HG03135 (cell line): ENCODE results near the gene CSF2RB.
"Not testable (repeated sequence)": the region's sequence is repeated elsewhere in the genome, so short reads cannot be mapped to it uniquely, and the experiment has no call there.

ENCODE experiments used
- ATAC-seq: cut with Tn5 transposase; IDR thresholded peaks from one replicate; pipeline ENCODE4 v1.9.1; 2021; ENCODE audit warnings: mild to moderate bottlenecking, moderate library complexity; ENCODE audit not compliant: unreplicated experiment

The CSF2RB gene

DNA sequence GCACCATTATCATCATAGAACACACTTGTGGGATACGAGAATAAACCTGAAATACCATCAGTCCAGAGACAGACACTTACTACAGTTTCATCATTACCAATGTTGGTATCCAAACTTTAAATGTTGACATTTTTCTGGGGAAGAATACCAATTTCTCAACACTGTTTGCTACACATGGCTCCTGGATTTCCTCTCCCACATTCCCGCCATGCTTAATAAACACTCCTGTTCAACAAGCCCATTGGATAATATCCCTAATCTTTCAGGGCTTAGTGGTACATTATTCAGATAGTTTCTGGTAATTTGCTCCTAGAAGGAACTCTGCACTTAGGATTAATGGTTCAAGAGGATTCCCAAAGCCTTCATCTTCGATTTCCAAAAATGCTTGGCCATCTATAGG, 48.2 kb downstream of the CSF2RB start:
- ATAC-seq: no peak

DNA sequence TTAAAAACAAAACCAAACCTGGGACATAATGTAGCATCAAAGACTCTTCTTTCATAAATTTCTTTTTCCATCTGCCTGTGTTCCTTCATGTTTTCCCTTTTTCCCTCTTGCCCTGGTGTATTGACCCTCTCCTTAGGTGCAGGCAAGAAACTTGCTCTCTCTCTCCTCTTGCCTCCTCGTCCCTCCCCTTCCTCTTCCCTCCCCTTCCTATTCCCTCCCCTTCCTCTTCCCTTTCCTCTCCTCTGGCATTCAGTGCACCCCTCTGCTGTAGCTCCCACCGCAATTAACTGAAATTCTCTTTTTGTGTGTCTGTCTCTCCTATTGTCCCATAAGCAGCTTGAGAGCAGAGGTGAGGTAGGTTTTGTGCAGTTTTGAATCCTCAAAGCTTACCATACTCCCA, 49.9 kb downstream of the CSF2RB start:
- ATAC-seq: no peak

DNA sequence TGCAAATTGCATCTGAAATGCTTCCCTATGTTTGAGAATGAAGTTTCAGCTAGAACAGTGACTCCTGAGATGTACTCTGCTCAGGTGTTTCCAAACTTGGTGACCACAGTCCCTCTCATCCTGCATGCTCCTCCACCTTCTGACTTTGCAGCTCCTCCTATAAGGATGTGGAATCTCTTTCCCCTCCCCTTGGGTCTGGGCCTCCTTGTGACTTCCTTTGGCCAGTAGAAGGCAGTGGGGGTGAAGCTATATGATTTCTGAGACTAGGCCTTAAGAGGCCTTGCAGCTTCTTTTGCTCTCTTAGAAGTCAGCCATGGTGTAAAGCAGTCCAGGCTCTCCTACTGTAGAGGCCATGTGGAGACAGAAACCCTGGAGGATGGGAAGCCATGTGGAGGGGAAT, 50.7 kb downstream of the CSF2RB start:
- ATAC-seq: no peak

DNA sequence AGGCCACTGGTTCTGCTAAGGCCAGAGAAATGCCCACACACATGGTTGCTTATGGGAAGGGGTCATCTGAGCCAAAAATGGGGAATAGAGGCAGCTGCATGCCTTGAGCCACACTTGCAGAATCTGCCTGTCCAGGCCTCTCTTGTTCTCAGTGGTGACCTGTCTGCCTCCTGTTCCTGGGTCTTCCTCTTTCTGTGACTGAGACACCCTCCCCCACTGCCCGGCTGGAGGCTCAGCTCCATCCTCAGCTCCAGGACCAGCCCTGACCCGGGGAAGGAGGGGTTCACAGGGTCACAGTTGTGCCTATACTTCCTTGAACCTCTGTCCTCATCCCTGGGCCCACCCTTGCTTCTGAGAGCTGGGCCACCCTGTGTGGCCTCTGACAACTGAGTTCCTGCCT, 52.3 kb downstream of the CSF2RB start:
- ATAC-seq: no peak

DNA sequence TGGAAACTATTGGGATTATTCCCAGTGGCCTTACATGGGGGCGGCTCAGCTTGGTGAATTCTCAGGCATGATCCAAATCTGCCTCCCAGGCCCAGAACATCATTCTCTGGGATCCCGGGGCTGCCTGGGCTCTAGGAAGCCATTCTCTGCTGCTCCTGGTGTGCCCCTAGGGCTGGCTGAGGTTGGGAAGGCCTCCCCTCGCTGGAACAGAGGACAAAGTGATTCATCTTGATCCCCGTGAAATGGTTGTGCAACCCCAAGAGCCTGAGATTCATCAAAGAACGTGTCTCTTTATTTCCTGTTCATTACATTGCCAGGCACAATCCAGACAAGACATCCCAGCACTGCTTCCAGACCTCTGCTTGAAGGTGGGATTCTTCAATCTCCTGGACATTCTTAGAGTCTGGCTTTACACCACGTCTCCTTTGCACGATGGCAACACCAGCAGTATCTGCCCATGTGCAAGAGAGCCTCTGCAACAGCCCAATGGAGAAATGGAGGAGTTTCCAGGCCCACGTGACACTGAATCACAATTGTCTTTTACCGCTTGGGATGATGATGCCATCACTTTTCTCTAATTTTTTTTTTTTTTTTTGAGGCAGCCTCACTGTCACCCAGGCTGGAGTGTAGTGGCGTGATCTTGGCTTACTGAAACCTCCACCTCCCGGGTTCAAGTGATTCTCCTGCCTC, 53.6 kb downstream of the CSF2RB start:
- no peak for ATAC-seq

DNA sequence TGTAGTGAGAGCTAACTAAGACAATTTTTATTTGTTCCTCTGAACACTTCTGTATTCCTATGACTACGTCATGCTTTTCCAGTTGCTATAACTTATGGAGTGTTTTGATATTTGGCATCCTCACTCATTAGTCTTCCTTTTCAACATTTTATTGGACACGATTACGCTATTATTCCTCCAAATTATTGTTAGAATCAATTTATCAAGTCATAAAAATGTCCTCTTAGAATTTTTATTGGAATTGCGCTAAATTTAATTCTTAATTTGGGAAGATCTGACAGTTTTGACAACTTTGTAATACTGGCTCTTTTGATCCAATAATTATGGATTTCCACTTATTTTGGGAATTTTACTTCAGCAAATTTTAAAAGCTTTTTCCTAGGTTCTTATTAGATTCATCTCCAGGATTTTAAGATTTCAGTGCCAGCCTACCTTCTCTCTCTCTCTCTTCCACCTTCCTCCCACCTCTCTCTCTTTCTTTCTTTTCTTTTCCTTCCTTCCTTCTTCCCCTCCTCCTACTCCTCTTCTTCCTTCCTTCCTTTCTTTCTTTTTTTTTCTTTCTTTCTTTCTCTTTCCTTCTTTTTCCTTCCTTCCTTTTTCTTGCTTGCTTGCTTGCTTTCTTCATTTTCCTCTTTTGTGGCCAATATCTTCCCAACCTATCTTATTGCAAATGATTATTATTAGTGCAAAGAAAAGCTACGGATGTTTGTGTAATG, 55.0 kb downstream of the CSF2RB start:
- ATAC-seq: no peak

DNA sequence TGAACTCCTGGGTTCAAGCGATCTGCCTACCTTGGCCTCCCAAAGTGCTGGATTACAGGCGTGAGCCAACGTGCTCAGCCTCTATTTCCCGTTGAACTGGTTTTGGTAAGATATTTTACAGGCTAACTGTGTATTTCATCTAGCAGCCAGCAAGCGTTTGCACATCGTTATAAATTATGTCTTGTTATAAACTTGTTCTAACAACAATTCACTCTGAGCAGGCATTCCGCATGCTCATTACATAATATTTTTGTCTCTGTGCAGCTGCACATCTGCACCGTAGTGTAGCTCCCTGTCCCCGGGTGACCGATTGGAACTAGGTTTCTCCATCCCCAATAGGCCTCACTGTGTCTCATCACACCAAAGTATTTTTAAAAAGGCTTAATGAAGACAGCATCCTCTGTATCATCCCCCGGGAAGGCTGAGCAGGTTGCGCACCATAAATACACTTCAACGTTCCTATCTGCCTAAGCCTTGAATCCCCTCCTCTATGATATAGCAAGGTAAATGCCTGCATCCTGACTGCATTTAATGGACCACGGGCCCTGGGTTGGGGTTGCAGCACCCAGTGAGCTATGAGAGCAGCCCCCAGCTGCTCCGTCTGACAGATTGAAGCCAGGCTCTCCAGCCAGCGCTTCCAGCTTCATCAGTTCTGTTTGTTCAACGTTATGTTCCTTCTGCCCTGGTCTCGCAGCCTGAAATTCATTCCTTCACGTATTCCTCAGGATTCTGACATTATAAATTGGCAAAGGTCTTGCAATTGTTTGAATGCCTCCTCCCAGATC, 58.1 kb downstream of the CSF2RB start:
- no peak for ATAC-seq

DNA sequence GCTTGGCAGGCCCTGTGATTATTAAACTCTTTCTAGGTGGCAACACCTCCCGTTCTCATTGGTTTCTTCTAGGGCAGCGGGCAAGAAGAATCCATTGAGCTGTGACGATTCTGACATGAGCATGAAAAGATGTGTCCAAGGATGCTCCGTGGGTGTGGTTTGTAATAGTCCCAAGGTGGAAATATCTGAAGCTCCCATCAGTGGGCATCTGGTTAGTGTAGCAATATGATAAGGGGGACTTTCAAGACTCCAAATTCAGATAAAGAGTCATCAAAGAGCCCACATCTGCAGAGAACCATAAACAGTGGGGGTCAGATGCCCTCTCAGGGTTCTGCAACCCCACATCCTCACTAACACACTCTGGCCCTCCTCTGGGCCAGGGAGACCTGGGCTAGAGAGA, 63.2 kb downstream of the CSF2RB start:
- ATAC-seq: no peak

DNA sequence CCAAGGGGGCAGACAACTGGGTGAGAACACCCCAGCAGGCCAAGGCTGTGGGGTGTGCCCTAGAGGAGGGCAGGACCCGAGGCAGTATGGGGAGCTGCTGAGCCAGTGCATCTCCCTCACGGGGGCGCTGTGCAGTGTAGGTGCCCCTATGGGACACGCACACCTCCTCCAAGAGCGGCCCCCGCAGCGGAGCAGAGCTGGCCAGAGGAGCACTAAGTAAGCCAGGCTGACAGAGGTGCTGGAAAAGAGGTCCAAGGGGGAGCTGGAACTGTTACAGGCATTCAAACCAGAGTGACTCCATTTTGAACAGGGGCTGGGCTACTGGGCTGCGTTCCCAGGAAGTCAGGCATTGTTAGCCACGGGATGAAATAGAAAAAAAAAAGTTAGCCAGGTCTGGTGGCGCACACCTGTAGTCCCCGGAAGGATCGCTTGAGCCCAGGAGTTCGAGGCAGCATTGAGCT, 64.0 kb downstream of the CSF2RB start:
- no peak for ATAC-seq

DNA sequence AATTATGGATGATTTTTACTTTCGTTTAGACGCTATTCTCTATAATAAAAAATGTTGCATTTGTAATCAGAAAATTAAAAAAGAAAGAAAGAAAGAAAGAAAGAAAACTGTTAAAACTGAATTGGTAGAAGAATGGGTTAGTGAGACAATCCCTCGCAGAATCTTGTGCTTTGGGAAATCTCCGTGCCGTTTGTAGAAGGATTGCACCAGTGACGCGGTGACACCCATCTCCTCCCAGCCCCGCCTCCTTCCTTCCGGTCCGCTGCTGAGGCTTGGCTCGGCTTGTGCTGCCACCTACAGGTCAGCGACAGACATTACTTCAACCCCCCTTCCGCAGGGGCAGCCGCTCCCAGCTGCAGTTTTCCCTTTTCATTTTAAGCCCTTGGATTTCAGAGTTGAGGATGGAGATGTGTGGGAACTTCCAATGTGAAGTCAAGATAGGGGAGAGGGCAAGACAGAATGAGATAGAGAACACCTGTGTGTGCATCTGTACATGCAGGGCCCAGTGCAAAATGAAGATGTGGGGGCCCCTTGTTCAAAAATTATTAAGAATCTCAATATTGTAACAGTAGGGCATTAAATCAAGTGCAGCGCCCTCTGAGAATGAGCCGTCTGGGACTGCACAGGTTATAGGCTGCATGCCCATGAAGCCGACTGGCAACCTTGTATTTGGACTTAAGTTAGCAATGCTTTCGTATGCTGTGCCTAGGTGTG, 64.7 kb downstream of the CSF2RB start:
- ATAC-seq: no peak

DNA sequence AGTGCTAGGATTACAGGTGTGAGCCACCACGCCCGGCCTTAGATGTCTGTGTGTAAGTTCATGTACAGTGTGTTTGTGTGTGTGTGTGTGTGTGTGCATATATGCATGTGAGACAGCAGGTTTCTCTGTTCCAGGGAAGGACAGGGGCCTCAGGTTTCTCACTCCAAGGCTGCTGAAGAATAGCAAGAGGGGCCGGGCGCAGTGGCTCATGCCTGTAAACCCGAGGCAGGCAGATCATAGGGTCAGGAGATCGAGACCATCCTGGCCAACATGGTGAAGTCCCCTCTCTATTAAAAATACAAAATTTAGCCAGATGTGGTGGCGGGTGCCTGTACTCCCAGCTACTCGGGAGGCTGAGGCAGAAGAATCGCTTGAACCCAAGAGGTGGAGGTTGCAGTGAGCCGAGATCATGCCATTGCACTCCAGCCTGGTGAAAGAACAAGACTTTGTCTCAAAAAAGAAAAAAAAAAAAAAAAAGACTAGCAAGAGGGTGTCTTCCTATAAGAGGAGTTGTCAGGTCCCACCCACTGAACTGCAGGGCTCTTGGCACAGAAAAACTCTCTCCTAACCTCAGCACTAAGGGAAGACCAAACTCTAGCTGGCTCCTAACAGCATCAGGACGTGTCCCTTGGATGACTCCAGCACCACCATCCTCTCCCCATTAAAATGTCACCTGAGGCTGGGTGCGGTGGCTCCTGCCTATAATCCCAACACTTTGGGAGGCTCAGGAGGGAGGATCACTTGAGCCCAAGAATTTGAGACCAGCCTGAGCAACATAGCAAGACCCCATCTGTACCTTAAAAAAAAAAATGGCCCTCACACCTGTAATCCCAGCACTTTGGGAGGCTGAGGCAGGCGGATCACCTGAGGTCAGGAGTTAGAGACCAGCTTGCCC, 65.8 kb downstream of the CSF2RB start:
- no peak for ATAC-seq

DNA sequence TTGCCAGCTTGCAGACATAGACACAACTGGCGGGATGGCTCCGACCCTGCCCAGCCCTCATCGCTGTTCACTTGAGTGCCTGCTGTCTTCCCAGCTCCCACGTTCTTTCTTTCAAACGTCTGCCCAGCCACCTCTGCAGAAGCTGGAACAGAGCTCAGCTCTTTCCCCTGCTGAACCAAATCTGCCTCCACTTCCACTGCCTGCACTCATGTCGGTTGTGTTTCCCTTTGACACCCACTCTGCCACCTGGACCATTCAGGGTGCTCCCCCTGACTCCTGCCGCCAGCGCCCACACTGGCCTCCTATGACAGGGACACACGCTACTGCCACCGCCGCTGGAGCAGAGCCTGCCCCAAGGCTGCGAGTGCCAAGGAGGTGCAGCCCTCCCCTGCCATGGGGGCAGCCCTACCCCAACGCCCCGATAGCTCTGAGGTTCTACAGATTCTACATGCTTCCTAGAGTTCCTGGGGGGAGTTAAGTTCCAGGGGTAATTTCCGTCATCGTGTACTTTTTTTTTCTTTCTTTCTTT, 67.9 kb downstream of the CSF2RB start:
- no peak for ATAC-seq

DNA sequence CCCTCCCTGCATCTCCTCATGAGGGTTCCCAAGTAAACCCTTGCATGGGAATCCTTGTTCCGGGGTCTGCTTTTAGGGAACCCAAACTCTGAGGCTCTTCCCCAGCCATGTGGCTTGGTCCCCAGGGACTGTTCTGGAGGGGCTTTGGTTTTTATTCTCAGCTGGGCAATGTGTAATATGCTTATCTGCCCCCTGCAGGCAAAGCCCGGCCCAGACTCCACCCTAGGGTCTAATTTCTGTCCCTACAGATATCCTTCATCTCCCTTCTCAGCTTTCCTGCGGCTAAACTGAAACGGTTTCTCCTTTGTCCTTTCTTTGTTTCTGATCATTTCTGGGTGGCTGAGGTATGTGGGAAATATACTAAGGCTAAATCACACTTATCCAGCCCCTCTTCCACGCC, 68.7 kb downstream of the CSF2RB start:
- no peak for ATAC-seq

DNA sequence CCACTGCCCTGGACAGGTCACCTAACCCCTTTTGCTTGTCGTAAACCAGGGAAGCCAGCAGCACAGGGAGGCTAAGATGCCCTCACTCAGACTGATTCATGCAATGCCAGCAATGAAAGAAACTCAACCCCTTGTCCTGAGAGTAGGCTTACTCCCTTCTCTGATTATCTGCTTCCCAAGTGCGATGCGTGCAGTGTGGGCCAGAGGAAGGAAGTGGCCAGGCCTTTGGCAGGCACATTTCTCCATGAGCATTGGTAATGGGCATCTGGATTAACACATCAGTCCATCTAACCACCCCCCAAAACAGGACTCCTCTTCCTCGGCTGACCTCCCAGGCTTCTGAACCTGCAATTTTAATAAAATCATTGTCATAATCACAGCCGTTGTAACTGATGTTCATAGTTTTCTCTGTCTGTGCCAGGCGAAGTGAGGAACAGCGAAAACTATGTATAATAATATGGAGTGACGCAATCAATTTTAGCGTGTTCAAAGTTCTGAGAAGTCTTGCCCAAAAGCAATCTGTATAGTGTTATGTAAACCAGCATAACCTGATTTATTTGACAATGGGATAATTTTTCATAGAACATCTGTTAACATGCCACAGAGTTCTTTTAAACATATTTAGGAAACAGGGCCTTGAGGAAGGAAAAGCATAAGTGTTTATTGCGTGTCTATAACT, 71.9 kb downstream of the CSF2RB start:
- no peak for ATAC-seq

DNA sequence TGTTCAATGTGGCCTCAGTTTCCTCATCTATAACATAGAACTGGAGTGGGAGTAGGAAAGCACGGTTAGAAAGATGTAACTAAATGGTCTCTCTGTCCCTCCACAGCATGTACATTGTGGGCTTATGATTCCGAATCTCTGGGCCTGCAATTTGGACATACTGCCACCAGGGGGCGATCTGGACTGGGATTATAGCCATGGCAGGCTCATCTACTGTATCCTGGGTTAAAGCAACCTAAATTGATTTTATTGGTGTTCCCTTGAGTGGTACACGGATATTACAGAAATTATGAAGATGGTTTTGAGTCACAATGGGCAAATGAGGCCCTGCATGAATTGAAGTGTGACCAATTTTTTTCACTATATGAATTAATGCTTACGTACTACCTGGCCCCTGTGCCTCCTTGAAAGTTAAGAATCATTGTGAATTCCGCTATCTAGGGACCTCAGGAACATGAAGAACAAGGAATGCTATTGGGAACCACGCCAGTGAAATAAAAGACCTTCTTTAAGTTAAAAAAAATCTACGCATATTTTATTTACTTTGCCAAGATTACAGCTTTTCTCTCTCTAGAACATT, 72.9 kb downstream of the CSF2RB start:
- ATAC-seq: no peak

DNA sequence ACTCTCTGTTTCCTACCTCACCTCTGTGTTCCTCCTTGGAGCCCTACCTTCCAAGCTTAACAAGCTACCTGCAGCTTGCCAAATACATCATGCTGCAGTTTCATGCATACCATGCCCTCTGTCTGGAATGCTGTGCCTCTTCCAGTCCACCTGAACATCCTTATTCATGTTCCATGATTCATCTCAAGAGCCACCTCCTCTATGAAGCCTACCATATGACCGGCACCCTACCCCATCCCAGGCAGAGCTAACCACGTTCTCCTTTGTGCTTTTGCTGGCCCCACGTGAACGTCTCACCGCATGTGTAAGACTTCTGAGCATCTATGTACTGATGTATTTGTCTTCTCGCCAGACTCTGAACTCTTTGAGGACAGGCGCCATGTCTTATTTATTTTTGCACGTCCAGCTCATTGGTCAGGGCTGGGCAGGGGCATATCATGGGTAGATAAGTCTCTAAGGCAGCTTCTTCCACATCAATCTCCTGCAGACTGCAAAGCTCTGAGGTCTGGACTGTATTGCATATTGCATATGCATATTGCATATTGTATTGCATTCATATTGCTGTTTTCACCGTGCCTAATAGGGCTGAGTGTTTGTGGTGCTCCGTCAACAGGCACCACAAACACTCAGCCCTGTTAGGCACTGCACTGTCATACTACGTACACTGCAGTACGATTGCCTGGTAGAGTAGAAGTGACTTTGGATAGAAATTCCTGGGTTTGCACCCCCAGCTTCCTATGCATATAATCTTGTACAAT, 74.8 kb downstream of the CSF2RB start:
- ATAC-seq: no peak

DNA sequence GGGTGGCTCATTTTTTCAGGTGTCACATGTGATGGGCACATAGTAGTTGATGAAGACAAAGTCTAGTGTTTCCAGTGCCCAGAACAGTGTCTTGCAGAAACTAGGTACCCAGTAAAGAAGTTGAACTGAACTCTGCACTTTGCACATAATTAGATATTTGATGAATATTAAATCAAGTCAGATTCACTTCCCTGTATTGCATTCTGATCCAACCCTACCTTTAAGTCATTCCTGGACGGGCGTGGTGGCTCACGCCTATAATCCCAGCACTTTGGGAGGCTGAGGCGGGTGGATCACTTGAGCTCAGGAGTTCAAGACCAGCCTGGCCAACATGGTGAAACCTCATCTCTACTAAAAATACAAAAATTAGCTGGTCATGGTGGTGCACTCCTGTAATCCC, 75.6 kb downstream of the CSF2RB start:
- not testable (repeated sequence) for ATAC-seq
